Measurements from ENCODE around the gene FGFR3. TPM values are rescaled to one million over a fixed set of nuclear protein-coding genes. Genes with fewer than 3 reads are reported as not detected.

Gene FGFR3
- total RNA-seq, 5 donors from 2014 or later (not counting 1 experiment from before 2014, with no cell fraction given): 0.70 to 0.91 (median 0.90) TPM; not detected in 2

GRCh38 chr4:1850276-1850675, 57.2 kb downstream of the FGFR3 start:
- no peak overlapping the region for H3K27ac Mint-ChIP-seq
- POLR2A ChIA-PET: interaction anchor here in 1 of 2 donors (0.6 kb wide), 1 partner anchor 58 kb away, joined by 5 read pairs; no protein-coding TSS in a partner anchor

GRCh38 chr4:1851160-1851559, 58.1 kb downstream of the FGFR3 start:
- ChIA-PET CTCF (no interaction called here), POLR2A (no interaction called here)
- no peak overlapping the region for H3K4me3 Mint-ChIP-seq
- peaks cover 0 to 6% of the 10 kb centered on the region in 2 donors for H3K36me3 ChIP-seq (ENCODE audit: control insufficient read depth in 2 of 2, extremely low read depth in 1 of 2, insufficient read depth in 1 of 2, low read length in 1 of 2)
- peaks cover 10 to 37% of the 10 kb centered on the region in 2 experiments for H3K4me1 ChIP-seq (ENCODE audit: control insufficient read depth in 1 of 2, extremely low read depth in 1 of 2, insufficient read depth in 2 of 2, low read length in 2 of 2)
- 85% methylated on average over 6 of the region's 11 CpGs for WGBS (ENCODE audit: insufficient coverage)
- H3K27ac Mint-ChIP-seq: no peak overlapping the region
- no peak overlapping the region for H3K27ac ChIP-seq (ENCODE audit: low read length)
- H3K4me1 Mint-ChIP-seq: peaks cover 37 to 42% (median 38%) of the 10 kb centered on the region in 3 donors
- H3K27me3 ChIP-seq (replicated peaks in 1 of 2; ENCODE audit: control insufficient read depth in 2 of 2, extremely low read depth in 1 of 2, insufficient read depth in 2 of 2, low read length in 1 of 2): no peaks in the 10 kb centered on the region
- peaks cover 14% of the 10 kb centered on the region for H3K36me3 Mint-ChIP-seq
- no peak for ATAC-seq (replicated peaks in 1 of 4)
- no peak for DNase-seq
- H3K27me3 Mint-ChIP-seq: no peaks in the 10 kb centered on the region
- no peaks in the 10 kb centered on the region for H3K9me3 ChIP-seq
- H3K9me3 Mint-ChIP-seq: no peaks in the 10 kb centered on the region
- no peak overlapping the region for H3K4me3 ChIP-seq (ENCODE audit: control insufficient read depth in 1 of 2, extremely low read depth in 1 of 2, low read length in 1 of 2)

More at GRCh38 chr4:1850276-1850675, 57.2 kb downstream of the FGFR3 start:
- WGBS (ENCODE audit: insufficient coverage): 100% methylated on average over 4 of the region's 10 CpGs
- Mint-ChIP-seq H3K4me1 (peaks cover 37 to 42% (median 38%) of the 10 kb centered on the region in 3 donors), H3K9me3 (no peaks in the 10 kb centered on the region), H3K36me3 (peaks cover 14% of the 10 kb centered on the region), H3K4me3 (no peak overlapping the region), H3K27me3 (no peaks in the 10 kb centered on the region)
- H3K27me3 ChIP-seq (replicated peaks in 1 of 2; ENCODE audit: control insufficient read depth in 2 of 2, extremely low read depth in 1 of 2, insufficient read depth in 2 of 2, low read length in 1 of 2): no peaks in the 10 kb centered on the region
- no peak for DNase-seq
- H3K9me3 ChIP-seq: no peaks in the 10 kb centered on the region
- H3K36me3 ChIP-seq (ENCODE audit: control insufficient read depth in 2 of 2, extremely low read depth in 1 of 2, insufficient read depth in 1 of 2, low read length in 1 of 2): peaks cover 0 to 6% of the 10 kb centered on the region in 2 donors
- ATAC-seq (replicated peaks in 1 of 4): no peak
- peaks cover 9 to 35% of the 10 kb centered on the region in 2 experiments for H3K4me1 ChIP-seq (ENCODE audit: control insufficient read depth in 1 of 2, extremely low read depth in 1 of 2, insufficient read depth in 2 of 2, low read length in 2 of 2)
- H3K27ac ChIP-seq (ENCODE audit: low read length): no peak overlapping the region
- CTCF ChIA-PET: interaction anchor here in 1 of 2 donors (0.5 to 0.7 kb wide), 2 partner anchors 25 to 58 kb away, joined by 3 read pairs; no protein-coding TSS in a partner anchor
- no peak overlapping the region for H3K4me3 ChIP-seq (ENCODE audit: control insufficient read depth in 1 of 2, extremely low read depth in 1 of 2, low read length in 1 of 2)

GRCh38 chr4:1851575-1852410, 58.7 kb downstream of the FGFR3 start:
- Mint-ChIP-seq H3K36me3 (peaks cover 9% of the 10 kb centered on the region), H3K4me3 (no peak overlapping the region), H3K27ac (no peak overlapping the region), H3K4me1 (peaks cover 38 to 42% (median 38%) of the 10 kb centered on the region in 3 donors), H3K27me3 (no peaks in the 10 kb centered on the region), H3K9me3 (no peaks in the 10 kb centered on the region)
- no peak overlapping the region for H3K27ac ChIP-seq (ENCODE audit: low read length)
- DNase-seq: no peak
- peaks cover 0 to 6% of the 10 kb centered on the region in 2 donors for H3K36me3 ChIP-seq (ENCODE audit: control insufficient read depth in 2 of 2, extremely low read depth in 1 of 2, insufficient read depth in 1 of 2, low read length in 1 of 2)
- POLR2A ChIA-PET: no interaction called here
- CTCF ChIA-PET: no interaction called here
- no peak overlapping the region for H3K4me3 ChIP-seq (ENCODE audit: control insufficient read depth in 1 of 2, extremely low read depth in 1 of 2, low read length in 1 of 2)
- WGBS (ENCODE audit: insufficient coverage): 88% methylated on average over 15 of the region's 16 CpGs
- H3K4me1 ChIP-seq (ENCODE audit: control insufficient read depth in 1 of 2, extremely low read depth in 1 of 2, insufficient read depth in 2 of 2, low read length in 2 of 2): peaks cover 12 to 40% of the 10 kb centered on the region in 2 experiments
- H3K9me3 ChIP-seq: no peaks in the 10 kb centered on the region
- H3K27me3 ChIP-seq (replicated peaks in 1 of 2; ENCODE audit: control insufficient read depth in 2 of 2, extremely low read depth in 1 of 2, insufficient read depth in 2 of 2, low read length in 1 of 2): peaks cover 0 to under 1% of the 10 kb centered on the region in 2 experiments
- ATAC-seq (replicated peaks in 1 of 4): no peak

- no peak overlapping the region for H3K4me3 ChIP-seq (ENCODE audit: control insufficient read depth in 1 of 2, extremely low read depth in 1 of 2, low read length in 1 of 2)
- DNase-seq (no peak), ATAC-seq (replicated peaks in 1 of 4) (no peak)
- ChIA-PET POLR2A (interaction anchor here in 1 of 2 donors (0.6 kb wide), 1 partner anchor 12 kb away, joined by 3 read pairs; no protein-coding TSS in a partner anchor), CTCF (no interaction called here)
- H3K27ac ChIP-seq (ENCODE audit: low read length): no peak overlapping the region
- no peak overlapping the region for H3K4me3 Mint-ChIP-seq
- no peaks in the 10 kb centered on the region for H3K27me3 Mint-ChIP-seq
- H3K36me3 Mint-ChIP-seq: peaks cover 4% of the 10 kb centered on the region
- H3K9me3 Mint-ChIP-seq: no peaks in the 10 kb centered on the region
- peak overlapping the region in 1 of 2 donors; percentile 34 for H3K27ac Mint-ChIP-seq
- peaks cover 0 to 3% of the 10 kb centered on the region in 2 experiments for H3K27me3 ChIP-seq (replicated peaks in 1 of 2; ENCODE audit: control insufficient read depth in 2 of 2, extremely low read depth in 1 of 2, insufficient read depth in 2 of 2, low read length in 1 of 2)
- H3K9me3 ChIP-seq: no peaks in the 10 kb centered on the region
- H3K36me3 ChIP-seq (ENCODE audit: control insufficient read depth in 2 of 2, extremely low read depth in 1 of 2, insufficient read depth in 1 of 2, low read length in 1 of 2): peaks cover 0 to 5% of the 10 kb centered on the region in 2 donors
- WGBS (ENCODE audit: insufficient coverage): 98% methylated on average over 6 of the region's 9 CpGs
- peaks cover 38 to 51% (median 47%) of the 10 kb centered on the region in 3 donors for H3K4me1 Mint-ChIP-seq
- peaks cover 17 to 51% of the 10 kb centered on the region in 2 experiments for H3K4me1 ChIP-seq (ENCODE audit: control insufficient read depth in 1 of 2, extremely low read depth in 1 of 2, insufficient read depth in 2 of 2, low read length in 2 of 2)
These were observed 60.0 kb downstream of the FGFR3 start for GRCh38 chr4:1852904-1853623.

- Mint-ChIP-seq H3K4me1 (peaks cover 38 to 51% (median 44%) of the 10 kb centered on the region in 3 donors), H3K36me3 (no peaks in the 10 kb centered on the region), H3K27ac (no peak overlapping the region), H3K9me3 (no peaks in the 10 kb centered on the region), H3K27me3 (no peaks in the 10 kb centered on the region), H3K4me3 (peak overlapping the region; percentile 75 to 85 (median 84))
- WGBS (ENCODE audit: insufficient coverage): no CpG with 5 or more reads among the region's 1 CpG
- H3K4me3 ChIP-seq (ENCODE audit: control insufficient read depth in 1 of 2, extremely low read depth in 1 of 2, low read length in 1 of 2): peak overlapping the region; percentile 52 to 86
- ChIA-PET CTCF (no interaction called here), POLR2A (no interaction called here)
- ATAC-seq (replicated peaks in 1 of 4): no peak
- H3K9me3 ChIP-seq: no peaks in the 10 kb centered on the region
- peaks cover 0 to 5% of the 10 kb centered on the region in 2 donors for H3K36me3 ChIP-seq (ENCODE audit: control insufficient read depth in 2 of 2, extremely low read depth in 1 of 2, insufficient read depth in 1 of 2, low read length in 1 of 2)
- peaks cover 0 to 3% of the 10 kb centered on the region in 2 experiments for H3K27me3 ChIP-seq (replicated peaks in 1 of 2; ENCODE audit: control insufficient read depth in 2 of 2, extremely low read depth in 1 of 2, insufficient read depth in 2 of 2, low read length in 1 of 2)
- H3K27ac ChIP-seq (ENCODE audit: low read length): no peak overlapping the region
- DNase-seq: no peak
- peaks cover 19 to 51% of the 10 kb centered on the region in 2 experiments for H3K4me1 ChIP-seq (ENCODE audit: control insufficient read depth in 1 of 2, extremely low read depth in 1 of 2, insufficient read depth in 2 of 2, low read length in 2 of 2)
These were observed 61.7 kb downstream of the FGFR3 start for GRCh38 chr4:1854752-1855151.

Data from T-cell (primary cell).